Nephron (organoid): ENCODE results near the gene ZNF493.

Experiments
- H3K27ac Mint-ChIP-seq, 3 experiments: 2 replicates each; pipeline ENCODE4 v1.8.0; 2020; ENCODE audit warnings: mixed read lengths in 3 of 3, mild to moderate bottlenecking in 2 of 3, moderate library complexity in 1 of 3
- H3K27me3 Mint-ChIP-seq: 2 replicates; pipeline ENCODE4 v1.8.0; 2021; ENCODE audit warnings: low read depth, mild to moderate bottlenecking, moderate library complexity, mixed read lengths
- H3K36me3 Mint-ChIP-seq: 2 replicates; pipeline ENCODE4 v1.8.0; 2020; ENCODE audit warnings: low read depth, mixed read lengths
- H3K4me1 Mint-ChIP-seq: 2 replicates; pipeline ENCODE4 v1.8.0; 2020; ENCODE audit warnings: mixed read lengths
- H3K4me3 Mint-ChIP-seq, 3 experiments: 2 replicates each; pipeline ENCODE4 v1.8.0; 2020; ENCODE audit warnings: mild to moderate bottlenecking in 3 of 3, mixed read lengths in 3 of 3, moderate library complexity in 2 of 3
- H3K9me3 Mint-ChIP-seq: 2 replicates; pipeline ENCODE4 v1.8.0; 2020; ENCODE audit warnings: mixed read lengths
- CTCF ChIP-seq, 3 experiments: fragments of 200-600 bp; sonication (generic); IDR thresholded peaks; one replicate each; pipeline ENCODE4 v1.5.0; 2021; ENCODE audit warnings: antibody characterized with exemption in 3 of 3; ENCODE audit not compliant: unreplicated experiment in 3 of 3

Gene ZNF493

GRCh38 chr19:21463449-21464105 lies 66.6 kb downstream of the ZNF493 start:
- TF ChIP-seq CTCF (IDR thresholded peaks at IDR 0.05; ENCODE audit: unreplicated experiment in 3 of 3), result no peak
- no peaks in the 10 kb centered on the region for H3K27me3 Mint-ChIP-seq
- peak overlapping the region; percentile 86 to 97 (median 97) for H3K27ac Mint-ChIP-seq
- peaks cover 33% of the 10 kb centered on the region for H3K36me3 Mint-ChIP-seq
- H3K4me1 Mint-ChIP-seq, result peaks cover 5% of the 10 kb centered on the region
- H3K9me3 Mint-ChIP-seq, result peaks cover 17% of the 10 kb centered on the region
- peak overlapping the region; percentile 99 to 100 (median 99) for H3K4me3 Mint-ChIP-seq

- H3K9me3 Mint-ChIP-seq, result peaks cover 9% of the 10 kb centered on the region
- peaks cover 15% of the 10 kb centered on the region for H3K36me3 Mint-ChIP-seq
- H3K4me1 Mint-ChIP-seq, result peaks cover 5% of the 10 kb centered on the region
- no peak overlapping the region for H3K4me3 Mint-ChIP-seq
- H3K27me3 Mint-ChIP-seq, result no peaks in the 10 kb centered on the region
- no peak overlapping the region for H3K27ac Mint-ChIP-seq
- TF ChIP-seq CTCF (IDR thresholded peaks at IDR 0.05; ENCODE audit: unreplicated experiment in 3 of 3), result no peak
These were observed 69.7 kb downstream of the ZNF493 start for GRCh38 chr19:21466627-21467026.

- Mint-ChIP-seq H3K27me3 (no peaks in the 10 kb centered on the region), H3K9me3 (peaks cover 1% of the 10 kb centered on the region), H3K4me1 (peaks cover 2% of the 10 kb centered on the region), H3K4me3 (no peak overlapping the region), H3K27ac (no peak overlapping the region), H3K36me3 (peaks cover 2% of the 10 kb centered on the region)
- TF ChIP-seq CTCF (IDR thresholded peaks at IDR 0.05; ENCODE audit: unreplicated experiment in 3 of 3), result no peak
These were observed 71.9 kb downstream of the ZNF493 start for GRCh38 chr19:21468791-21469190.

GRCh38 chr19:21472507-21472906 lies 75.6 kb downstream of the ZNF493 start:
- peaks cover 5% of the 10 kb centered on the region for H3K9me3 Mint-ChIP-seq
- no peak for TF ChIP-seq CTCF (IDR thresholded peaks at IDR 0.05; ENCODE audit: unreplicated experiment in 3 of 3)
- no peaks in the 10 kb centered on the region for H3K27me3 Mint-ChIP-seq
- H3K27ac Mint-ChIP-seq, result no peak overlapping the region
- no peak overlapping the region for H3K4me3 Mint-ChIP-seq
- H3K36me3 Mint-ChIP-seq, result peaks cover 4% of the 10 kb centered on the region
- no peaks in the 10 kb centered on the region for H3K4me1 Mint-ChIP-seq

- Mint-ChIP-seq H3K36me3 (peaks cover 4% of the 10 kb centered on the region), H3K4me1 (no peaks in the 10 kb centered on the region), H3K4me3 (peak overlapping the region; percentile 78 to 80 (median 79)), H3K27ac (no peak overlapping the region), H3K27me3 (no peaks in the 10 kb centered on the region), H3K9me3 (peaks cover 10% of the 10 kb centered on the region)
- TF ChIP-seq CTCF (IDR thresholded peaks at IDR 0.05; ENCODE audit: unreplicated experiment in 3 of 3), result no peak
These were observed 77.8 kb downstream of the ZNF493 start for GRCh38 chr19:21474671-21475181.
